Left cardiac atrium (tissue), 4 donors: ENCODE results near the gene PPM1M. TPM values are rescaled to one million over a fixed set of nuclear protein-coding genes. Genes with fewer than 3 reads are reported as not detected.
A peak's percentile ranks its signal among the peaks of the same experiment; 100 is the strongest.

ENCODE experiments used
- ATAC-seq, 2 donors: fragments of 200-7000 bp; cut with Tn5 transposase; one replicate each; pipeline ENCODE4 v1.9.1; 2020; ENCODE audit warnings: mild to moderate bottlenecking in 2 of 2, moderate library complexity in 2 of 2
- DNase-seq: peaks from one replicate; pipeline ENCODE4 v3.0.0-alpha.2; 2020
- intact Hi-C, 2 donors: fragments of 100-400 bp; cut with DNase I; formaldehyde crosslinking; loops; one replicate each; pipeline versions ENCODE4 v1.14.1 to v1.15.1; 2022 to 2023
- total RNA-seq, 2 donors: library from RNA; stranded (reverse); fragmentation: NEBNext Ultra II Directional; extraction: Animal tissue kit (Norgen Biotek cat#: 25700); gene quantifications; one replicate each; pipeline ENCODE4 v1.2.1, GENCODE V29; 2021
- donor health status: DM: no; HTN: yes; CAD: no.
- donor health status: DM: no; HTN: yes; CAD: no; lungs with severe emphysema.
- donor health status: DM: yes; HTN: yes; CAD: no.
- donor health status: Dilated cardiomyopathy.

The PPM1M gene
- total RNA-seq, 2 donors from 2014 or later = 11.8 to 17.4 TPM

DNA sequence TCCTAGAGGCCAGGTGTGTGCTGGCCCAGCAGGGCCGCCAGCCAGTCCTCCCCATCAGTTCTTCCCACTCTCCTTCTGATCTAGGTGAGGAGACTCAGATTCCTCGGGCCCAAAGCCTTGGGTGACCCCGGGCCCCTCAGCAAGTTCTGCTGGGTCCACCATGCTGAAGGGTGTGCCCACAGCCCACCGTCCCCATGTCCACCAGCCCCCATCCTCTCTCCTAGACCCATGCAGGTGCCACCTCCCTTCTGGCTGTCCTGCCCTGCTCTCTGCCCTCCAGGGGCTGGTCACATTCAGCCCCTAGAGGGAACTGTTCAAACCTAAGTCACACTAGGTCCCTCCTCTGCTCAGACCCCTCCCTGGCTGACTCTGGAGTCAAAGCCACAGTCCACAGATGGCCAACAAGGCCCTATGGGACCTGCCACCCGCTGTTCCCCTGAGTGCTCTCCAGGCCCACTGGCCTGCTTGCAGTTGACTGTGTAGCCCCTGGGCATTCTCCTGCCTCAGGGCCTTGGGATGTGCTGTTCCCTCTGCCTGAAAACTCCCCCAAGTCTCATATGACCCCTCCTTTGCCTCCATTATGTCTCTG lies 19.2 kb upstream of the PPM1M start:
- ATAC-seq = no peak
- intact Hi-C loops = no loop called here
- no peak for DNase-seq

DNA sequence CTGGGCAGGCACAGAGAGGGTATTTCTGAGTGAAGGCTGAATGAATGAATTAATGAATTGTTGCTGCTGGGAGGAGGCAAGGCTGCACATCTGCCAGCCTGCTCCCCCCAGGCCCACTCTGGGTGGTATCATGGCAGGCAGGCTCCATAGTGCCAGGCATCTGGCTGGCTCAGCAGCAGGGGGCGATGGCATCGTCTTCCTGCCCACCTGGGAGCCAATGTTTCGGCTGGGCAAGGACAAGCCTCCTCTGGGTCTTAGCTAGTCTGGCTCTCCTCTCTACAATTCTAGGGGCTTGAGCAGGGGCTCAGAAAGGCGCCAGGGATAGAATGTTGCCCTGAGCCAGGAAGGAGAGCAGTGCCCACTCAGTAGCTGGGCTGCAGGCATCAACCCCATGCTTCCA lies 18.4 kb upstream of the PPM1M start:
- DNase-seq = no peak
- intact Hi-C loops = no loop called here

DNA sequence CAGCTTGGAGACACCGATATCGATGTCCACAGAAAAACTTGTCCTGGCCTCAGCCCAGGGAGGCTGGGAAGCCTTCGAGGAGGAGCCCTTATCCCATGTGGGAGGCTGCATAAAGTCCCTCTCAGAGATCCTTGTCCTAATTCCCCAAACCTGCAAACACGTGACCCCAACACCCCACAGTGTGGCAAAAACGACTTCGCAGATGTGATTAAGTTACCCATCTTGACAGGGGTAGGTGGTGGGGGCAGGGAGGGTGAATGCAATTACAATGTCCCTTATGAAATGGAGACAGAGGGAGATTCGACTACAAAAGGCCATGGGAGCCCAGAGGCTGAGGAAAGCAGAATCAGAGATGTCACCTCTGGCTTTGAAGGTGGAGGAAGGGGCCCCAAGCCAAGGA lies 17.8 kb upstream of the PPM1M start:
- DNase-seq (no peak), ATAC-seq (no peak)

More for the DNA sequence above, 18.4 kb upstream of the PPM1M start:
- no peak for ATAC-seq

DNA sequence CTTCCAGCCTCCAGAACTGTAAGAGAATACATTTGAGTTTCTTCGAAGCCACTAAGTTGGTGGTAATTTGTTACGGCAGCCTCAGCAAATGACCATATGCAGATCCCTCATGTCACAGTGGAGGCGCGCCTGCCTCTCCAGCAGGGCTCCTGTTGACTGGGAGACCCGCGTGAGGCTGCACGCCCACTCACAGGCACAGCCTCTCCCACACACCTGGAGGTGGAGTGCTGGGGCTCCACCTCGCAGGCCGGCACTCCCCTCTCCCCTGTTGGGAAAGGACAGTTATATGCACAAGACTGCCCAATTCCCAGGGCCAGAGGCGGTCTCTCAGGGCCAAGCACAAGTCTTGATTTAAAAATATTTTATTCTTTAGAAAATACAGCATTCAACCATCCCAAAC lies 17.3 kb upstream of the PPM1M start:
- DNase-seq = no peak
- no peak for ATAC-seq
- intact Hi-C loops = no loop called here

More for the DNA sequence above, 17.8 kb upstream of the PPM1M start:
- intact Hi-C loops = no loop called here

DNA sequence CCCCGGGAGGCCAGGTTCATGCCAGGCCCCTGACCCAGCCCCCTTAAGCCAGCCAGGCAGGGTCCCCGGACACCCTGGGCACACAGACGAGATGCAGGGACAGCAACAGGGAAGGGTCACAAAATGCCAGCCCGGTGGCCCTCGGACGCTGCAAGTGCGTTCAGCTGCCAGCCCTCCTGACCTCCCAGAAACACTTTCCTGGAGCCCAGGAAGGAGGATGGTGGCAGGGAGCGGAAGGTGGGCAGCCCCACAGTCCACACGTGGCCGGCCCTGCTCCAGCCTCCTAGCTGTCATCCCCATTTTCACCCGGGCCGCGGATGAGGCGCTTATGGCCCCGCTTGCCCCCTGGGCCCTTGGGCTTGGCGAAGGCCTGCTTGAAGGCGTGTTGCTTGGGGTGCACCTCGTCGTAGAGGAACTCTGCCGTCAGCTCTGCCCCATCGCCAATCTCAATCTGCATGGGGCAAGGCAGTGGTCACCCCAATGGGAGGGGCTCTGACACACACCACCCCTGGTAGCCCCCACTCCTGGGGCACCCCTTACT lies 16.7 kb upstream of the PPM1M start:
- intact Hi-C loops = no loop called here
- no peak for DNase-seq

DNA sequence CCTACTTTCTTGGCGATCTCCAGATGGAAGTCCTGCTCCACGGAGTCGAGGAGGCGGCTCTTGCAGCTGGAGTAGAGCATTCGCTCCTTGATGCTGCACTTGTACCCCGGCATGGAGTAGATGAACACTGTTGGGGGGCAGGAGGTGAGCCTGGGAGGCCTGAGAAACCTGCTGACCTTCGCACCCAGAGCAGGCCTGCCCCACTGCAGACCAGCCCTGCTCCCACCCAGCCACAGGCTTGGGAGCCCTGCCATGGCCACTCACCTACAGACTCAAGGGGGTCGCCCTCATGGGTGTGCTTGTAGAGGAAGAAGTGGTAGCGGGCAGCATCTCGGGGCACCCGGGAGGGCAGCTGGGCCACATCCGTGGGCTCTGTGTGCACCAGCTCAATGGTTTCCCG lies 15.9 kb upstream of the PPM1M start:
- DNase-seq (no peak), ATAC-seq (no peak)
- intact Hi-C loops = loop anchor here in 1 of 2 donors (2.0 kb wide), 1 partner anchor 109 kb away; no protein-coding TSS in a partner anchor

More for the DNA sequence above, 16.7 kb upstream of the PPM1M start:
- no peak for ATAC-seq

DNA sequence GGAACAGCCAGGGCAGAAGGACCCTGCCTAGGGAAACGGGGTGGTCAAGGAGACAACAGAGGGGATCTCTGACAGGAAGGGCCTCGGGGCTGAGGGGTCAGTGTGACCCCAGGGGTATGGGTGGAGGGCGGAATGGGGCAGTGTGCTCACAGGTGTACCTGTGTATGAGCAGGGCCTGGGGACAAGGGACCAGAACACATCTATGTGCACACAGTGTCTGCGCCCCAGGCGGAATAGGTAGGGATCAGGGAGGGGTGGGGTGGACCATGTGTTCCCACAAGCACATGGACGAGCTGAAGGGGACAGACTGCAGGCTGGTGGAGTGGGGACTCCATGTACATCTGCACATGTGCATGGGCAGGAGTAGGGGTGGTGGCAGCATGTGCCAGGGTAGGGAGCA lies 15.1 kb upstream of the PPM1M start:
- ATAC-seq (no peak), DNase-seq (no peak)
- intact Hi-C loops = loop anchor here in 1 of 2 donors (2.0 kb wide), 1 partner anchor 108 kb away; no protein-coding TSS in a partner anchor

DNA sequence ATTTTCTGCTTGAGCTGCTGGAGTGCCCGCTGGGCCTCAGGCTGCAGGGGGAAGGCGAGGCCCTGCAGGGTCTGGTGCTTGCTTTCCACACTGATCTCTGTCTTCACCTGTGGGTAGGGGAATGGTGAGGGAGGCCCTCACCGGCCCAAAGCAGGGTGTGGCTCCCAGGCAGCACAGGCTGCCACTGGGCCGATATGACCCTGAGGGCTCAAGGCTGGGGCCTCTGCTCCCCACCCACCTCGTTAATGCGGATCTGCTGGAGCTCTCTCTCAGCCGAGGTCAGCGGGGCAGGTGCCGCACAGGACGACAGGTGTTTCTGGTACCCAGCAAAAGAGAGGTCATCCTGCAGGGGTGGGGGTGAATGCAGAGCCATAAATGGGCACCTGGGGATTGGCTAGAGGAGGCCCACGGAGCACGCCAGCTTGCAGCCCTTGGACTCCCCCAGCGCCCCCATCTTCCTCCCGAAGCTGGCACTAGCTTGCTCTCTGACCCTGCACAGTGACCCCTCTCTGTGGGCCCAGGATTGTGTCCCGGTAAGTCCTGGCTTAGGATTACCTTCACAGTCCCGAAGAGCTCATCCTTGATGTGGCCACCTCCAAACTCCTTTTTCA lies 14.6 kb upstream of the PPM1M start:
- ATAC-seq (no peak), DNase-seq (no peak)
- intact Hi-C loops = loop anchor here in 1 of 2 donors (2.0 kb wide), 1 partner anchor 108 kb away; no protein-coding TSS in a partner anchor

DNA sequence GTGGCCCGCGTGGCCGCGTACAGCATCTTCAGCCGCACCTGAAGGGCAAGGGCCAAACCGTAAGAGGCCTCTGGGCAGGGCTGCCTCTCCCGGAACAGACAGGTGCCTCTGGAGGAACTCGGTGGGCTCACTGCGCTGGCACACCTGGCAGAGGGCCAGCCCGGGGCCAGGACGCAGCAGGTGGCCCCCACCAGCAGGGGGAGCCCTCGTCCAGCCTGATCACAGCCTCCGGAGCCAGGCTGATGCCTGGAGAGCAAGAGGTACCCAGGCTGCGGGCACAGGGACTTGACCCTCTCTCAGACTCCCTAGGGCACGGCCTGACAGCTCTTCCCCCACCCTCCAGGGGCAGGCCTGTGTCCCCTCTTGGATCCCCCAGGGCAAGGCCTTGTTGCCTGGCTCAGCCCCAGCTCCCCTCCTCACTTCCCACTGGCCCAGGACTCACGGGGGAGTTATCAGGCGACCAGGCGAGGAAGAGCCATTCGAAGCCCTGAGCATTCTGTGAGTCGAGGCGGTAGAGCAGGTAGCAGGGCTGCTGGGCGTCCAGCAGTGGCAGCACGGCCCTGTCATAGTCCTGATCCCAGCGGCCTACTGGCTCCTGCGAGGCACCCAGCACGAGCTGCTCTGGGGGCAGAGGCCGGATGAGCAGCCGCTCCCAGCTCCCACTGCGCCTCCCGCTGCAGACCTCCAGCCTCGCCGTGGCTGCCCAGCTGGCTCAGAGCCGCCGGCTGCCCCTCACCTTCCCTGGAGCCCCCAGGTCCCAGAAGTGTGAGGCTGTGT lies 13.9 kb upstream of the PPM1M start:
- DNase-seq (peak; percentile 73), ATAC-seq (peak in 1 of 2 donors; percentile 34)
- intact Hi-C loops = loop anchor here in 1 of 2 donors (2.0 kb wide), 1 partner anchor 107 kb away; no protein-coding TSS in a partner anchor

DNA sequence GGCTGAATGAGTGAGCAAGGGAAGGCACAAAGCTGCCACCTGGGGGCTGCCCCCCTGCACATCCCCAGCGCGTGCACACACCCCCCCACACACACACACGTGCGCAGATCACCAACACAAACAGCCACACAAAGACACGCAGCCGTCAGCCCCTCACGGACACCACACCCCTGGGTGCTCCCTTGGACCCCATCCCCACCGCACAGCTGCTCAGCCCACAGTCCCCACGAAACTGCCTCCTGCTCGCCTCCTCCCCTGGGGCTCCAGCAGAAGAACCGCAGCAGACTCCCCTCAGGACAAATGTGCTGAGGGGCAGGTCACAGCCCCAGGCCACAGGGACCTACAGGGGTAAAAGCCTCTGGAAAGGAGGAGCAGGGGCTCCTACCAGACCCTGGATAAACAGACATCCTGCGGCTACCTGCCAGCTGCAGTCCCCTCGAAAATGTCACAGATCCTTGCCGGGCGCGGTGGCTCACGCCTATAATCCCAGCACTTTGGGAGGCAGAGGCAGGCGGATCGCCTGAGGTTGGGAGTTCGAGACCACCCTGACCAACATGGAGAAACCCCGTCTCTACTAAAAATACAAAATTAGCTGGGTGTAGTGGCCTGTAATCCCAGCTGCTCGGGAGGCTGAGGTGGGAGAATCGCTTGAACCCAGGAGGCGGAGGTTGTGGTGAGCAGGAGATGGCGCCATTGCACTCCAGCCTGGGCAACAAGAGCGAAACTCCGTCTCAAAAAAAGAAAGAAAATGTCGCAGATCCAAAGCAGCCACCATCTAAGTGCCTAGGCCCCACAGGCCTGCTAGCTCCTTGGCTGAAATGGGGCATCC lies 13.1 kb upstream of the PPM1M start:
- ATAC-seq (no peak), DNase-seq (no peak)
- intact Hi-C loops = no loop called here

DNA sequence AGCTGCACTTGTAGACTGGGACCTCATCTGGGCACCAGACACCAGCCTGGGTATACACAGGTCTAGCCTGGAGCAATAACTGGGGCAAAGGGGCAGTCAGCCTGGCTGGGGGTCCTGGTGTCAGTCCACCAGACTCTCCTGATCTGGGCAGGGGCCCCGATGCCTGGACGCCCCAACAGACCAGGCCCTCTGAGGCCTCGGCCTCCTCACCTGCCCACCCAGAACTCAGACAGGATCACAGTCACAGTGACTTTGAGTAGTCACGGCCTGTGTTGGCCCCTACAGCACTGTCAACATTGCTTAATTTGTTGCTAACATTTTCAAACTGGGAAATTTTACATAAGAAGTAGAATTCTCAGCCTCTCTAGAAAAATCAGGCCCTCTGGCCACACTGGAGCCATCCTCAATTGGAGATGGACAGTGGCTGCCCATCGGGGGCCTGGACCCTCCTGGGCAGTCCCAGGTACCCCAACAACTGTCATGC lies 12.4 kb upstream of the PPM1M start:
- ATAC-seq (no peak), DNase-seq (no peak)
- intact Hi-C loops = no loop called here

DNA sequence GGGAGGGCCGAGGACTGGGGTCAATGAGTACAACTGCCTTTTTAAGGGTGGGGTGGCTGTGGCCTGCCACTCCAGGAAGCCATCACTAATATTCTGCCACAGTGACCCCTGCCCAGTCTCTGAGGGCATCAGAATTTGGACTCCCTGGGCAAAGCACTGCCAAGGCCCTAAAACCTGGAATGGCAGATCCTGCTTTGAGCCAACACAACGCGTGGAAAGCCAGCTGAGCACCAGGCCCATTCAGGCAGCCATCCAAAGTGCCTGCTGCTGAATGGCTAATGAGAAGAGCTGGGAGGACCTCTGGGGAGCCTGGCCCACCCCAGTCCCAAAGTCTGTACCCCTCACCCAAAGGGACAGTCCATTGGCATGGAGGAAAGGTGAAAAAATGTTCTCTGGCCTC lies 11.6 kb upstream of the PPM1M start:
- intact Hi-C loops = no loop called here
- ATAC-seq (peak in 1 of 2 donors; percentile 11), DNase-seq (no peak)

DNA sequence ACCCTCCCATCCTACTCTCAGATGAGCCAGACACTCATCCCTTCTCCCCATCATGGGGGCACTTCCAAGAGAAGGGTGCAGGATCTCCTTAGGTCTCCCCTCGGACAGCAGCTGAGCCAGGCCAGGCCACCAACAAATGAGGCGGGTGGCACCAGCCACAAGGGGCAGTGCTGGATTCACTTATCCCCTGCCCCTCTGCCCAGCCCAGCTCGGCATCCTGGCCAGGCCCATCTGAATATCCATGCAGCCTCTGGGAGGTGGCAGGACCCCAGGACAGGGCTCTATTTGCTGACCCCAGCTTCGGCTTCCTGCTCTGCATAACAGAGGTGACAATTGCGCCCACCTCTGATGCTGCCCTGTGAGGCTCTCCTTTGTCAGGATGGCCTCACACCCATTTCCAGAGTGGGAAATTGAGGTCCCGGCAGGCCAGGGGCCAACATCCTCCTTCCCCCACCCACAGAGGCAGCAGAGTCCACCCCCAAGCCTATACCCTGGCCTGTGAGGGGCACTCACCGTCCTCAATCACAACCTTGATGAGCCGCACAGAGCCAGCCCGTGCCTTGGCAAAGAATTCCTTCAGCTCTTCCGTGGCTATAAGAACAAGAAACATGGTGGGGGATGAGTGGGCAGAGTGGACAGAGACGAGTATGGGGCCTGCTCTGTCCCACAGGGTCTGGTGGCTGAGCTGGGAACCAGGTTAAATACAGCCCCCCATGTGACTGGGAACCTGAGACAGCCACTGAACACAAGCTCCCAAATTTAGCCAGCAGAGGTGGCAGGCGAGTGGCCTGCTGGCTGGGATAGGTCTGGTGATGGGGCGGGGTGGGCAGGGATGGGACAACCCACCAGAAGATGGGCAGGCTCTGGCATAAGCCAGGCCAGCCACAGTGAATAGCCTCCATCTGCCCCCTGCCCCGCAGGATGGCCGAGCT lies 10.8 kb upstream of the PPM1M start:
- DNase-seq = no peak
- ATAC-seq = peak in 1 of 2 donors; percentile 1
- intact Hi-C loops = no loop called here

DNA sequence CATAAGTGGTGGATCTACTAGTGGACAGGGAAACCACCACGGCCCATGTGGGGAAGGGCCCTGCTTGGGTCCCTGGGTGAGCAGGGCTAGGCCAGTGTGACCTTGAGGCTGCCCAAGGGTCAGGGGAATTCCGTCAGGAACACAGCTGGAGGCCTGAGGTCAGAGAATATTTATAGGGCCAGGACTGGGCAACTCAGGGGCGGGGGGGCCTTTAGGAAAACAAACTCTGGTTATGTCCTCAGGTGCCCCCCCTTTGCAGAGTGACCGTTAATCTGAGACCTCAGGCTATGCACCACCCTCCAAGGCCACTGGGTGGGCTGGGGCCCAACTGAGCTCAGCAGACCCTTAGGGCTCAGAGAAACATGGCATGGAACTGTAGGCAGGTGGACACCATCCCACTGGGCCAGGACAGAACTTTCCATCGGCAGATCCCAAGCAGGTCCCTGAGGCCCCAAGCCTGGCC lies 9.1 kb upstream of the PPM1M start:
- ATAC-seq = no peak
- intact Hi-C loops = no loop called here
- no peak for DNase-seq

DNA sequence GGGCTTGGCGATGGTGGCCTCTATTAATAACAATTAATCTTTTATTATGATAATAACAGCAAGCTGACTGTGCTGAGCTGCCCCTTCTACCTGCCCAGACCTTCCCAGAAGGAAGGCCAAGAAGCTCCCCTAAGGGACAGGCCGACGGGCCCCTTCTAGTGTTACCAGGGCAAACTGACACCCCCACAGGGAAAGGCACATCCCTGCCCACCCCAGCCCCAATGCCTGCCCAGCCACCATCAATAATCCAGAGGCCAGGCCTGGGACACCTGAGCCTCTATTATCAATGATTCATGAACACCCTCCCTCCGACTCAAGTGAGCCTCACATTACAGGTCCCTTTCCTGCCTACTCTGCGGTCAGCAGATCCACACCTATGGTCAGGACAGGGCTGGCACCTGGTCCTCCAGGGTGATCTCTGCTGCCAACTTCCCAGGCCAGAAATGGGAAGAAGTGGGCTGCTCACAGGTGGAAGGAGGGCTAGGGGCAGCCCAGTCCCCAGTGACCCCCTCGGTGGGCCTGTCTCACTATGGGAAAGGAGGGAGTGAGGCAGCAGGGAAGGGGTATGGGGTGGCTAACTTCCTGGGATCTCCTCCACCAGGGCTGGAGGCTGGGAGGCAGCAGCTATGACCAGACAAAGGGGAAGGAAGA lies 8.4 kb upstream of the PPM1M start:
- ATAC-seq (no peak), DNase-seq (no peak)
- intact Hi-C loops = no loop called here

DNA sequence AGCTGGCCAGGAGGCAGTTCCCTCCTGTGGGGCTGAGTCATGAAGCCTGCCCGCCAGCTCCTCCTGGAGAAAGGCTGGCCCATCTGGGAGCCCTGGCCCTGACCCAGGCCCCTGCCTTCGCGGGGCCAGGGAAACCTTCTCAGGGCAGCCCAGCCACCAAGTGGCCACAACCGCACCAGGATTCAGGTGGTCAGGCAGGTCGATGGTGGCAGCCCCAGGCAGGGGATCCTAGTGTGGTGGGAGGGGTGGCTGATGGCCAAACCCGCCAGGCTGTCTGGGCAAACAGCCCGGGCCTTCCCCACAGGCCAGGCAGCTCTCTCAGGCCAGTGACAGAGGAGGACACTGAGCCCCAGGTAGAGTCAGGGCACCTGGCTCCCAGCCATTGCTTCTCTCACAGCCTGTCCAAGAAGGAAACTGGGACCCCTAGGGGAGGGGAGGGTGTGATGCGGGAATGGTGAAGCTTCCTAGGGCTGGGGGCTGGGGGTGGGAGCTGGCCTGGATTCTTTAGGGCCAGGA lies 7.8 kb upstream of the PPM1M start:
- intact Hi-C loops = no loop called here
- DNase-seq (peak; percentile 89), ATAC-seq (peak; percentile 39 to 84)

DNA sequence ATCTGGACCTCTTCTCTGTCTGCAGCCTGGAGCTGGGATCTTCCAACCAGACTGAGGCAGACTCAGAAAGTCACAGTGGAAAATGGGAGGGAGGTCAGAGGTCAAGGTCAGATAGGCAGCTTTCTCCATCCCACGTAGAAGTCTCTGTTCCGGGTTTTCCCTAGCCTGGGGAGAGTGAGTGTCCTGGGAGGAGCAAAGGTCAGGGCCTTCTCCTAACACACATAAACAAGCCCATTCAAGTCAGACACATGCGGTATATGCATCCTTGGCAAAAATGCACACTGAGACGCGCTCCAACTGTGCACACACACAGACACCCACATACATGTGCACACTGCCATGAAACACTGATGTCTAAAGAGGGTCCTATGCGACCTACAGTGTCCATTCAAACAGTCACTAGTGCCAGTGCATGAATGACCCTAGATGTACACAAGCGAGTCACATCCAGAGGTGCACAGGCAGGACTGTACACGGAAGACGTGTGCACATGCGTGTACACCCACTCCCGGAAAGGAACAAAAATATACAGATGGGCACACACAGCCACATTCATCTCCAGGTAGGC lies 7.3 kb upstream of the PPM1M start:
- intact Hi-C loops = no loop called here
- ATAC-seq = peak in 1 of 2 donors; percentile 1
- DNase-seq = no peak
